TTC549 (cell line): ENCODE results near the gene NRXN2.
"Not testable (repeated sequence)": the region's sequence is repeated elsewhere in the genome, so short reads cannot be mapped to it uniquely, and the experiment has no call there.

Source experiments
- FAIRE-seq: peaks from 2 replicates; lab custom pipeline; 2012; peaks lifted over from hg19 to GRCh38; lab: Jason Lieb, UNC

NRXN2 gene

GRCh38 chr11:64605244-64605560 lies 117.8 kb downstream of the NRXN2 start:
- FAIRE-seq, result no peak

DNA sequence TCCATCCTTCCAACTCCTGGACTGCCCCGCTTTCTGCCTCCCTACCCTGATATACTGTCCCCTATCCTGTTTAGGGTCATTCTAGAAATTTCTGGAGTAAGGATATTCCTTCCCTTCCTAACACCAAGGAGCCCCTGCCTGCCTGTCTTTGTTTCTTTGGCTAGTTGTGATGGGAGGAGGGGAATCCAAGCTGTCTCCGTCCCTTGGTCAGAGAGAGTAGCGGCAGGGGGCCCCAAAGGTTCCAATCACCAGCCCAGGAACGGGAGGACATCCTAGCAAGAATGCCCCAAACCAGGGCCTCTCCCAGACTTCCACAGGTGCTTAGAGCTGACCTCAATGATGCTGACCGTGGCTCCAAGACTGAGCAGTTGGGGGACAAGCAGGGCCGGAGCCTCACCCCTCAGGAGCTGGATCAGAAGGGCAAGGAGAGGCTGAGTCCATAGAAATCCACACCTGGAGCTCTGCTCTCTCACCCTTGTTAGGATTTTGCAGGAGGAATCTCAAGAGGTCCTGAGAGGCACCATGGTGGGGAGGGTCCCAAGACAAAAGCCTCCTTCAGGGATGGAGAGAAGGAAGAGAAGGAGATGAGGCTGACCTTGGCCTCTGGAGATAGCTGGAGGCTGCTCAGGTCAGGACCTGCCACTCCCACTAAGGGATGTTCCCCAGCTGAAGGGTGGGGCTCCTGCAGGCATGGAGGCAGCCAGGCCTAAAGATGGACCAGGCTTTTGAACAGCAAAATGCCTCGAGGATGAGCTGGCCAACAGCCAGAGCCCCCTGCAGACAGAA lies 118.3 kb downstream of the NRXN2 start:
- no peak for FAIRE-seq

DNA sequence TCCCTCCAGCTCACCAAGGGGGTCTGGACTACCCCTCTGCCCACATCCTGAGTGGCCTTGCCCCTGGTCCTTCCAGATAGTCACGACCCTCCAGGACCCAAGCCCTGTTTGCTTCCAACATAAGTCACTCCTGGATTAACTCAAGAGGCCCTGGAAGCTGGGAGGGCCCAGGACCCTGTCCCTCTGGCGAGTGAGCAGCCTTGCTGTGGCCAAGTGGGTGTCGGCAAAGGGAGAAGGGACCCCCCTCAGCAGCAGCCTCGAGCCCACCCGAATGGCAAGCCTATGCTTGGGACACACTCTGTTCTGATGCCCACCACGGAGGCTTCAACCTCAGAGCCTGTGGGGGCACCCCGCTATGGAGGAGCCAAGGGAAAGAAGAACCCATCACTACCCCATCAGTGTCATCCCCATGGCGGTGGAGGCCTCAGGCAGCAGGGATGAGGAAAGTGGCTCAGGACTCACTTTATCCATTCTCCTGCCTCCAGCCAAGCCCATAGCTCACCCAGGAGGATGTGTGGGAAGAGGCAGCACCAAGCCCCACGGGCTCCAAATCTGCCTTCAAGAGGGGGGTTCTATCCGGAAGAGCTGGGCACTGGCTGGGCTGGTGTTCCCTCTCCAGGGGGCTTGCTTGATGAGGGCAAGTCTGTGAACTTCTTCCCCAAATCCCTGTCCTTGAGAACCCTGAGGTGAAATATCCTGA lies 119.4 kb downstream of the NRXN2 start:
- no peak for FAIRE-seq

- no peak for FAIRE-seq
Measured at GRCh38 chr11:64602466-64603070, 120.4 kb downstream of the NRXN2 start.

- FAIRE-seq, result no peak
Measured at GRCh38 chr11:64601605-64602465, 121.2 kb downstream of the NRXN2 start.

GRCh38 chr11:64600281-64600992 lies 122.6 kb downstream of the NRXN2 start:
- FAIRE-seq, result no peak

- no peak for FAIRE-seq
Measured at GRCh38 chr11:64599698-64600211, 123.2 kb downstream of the NRXN2 start.

DNA sequence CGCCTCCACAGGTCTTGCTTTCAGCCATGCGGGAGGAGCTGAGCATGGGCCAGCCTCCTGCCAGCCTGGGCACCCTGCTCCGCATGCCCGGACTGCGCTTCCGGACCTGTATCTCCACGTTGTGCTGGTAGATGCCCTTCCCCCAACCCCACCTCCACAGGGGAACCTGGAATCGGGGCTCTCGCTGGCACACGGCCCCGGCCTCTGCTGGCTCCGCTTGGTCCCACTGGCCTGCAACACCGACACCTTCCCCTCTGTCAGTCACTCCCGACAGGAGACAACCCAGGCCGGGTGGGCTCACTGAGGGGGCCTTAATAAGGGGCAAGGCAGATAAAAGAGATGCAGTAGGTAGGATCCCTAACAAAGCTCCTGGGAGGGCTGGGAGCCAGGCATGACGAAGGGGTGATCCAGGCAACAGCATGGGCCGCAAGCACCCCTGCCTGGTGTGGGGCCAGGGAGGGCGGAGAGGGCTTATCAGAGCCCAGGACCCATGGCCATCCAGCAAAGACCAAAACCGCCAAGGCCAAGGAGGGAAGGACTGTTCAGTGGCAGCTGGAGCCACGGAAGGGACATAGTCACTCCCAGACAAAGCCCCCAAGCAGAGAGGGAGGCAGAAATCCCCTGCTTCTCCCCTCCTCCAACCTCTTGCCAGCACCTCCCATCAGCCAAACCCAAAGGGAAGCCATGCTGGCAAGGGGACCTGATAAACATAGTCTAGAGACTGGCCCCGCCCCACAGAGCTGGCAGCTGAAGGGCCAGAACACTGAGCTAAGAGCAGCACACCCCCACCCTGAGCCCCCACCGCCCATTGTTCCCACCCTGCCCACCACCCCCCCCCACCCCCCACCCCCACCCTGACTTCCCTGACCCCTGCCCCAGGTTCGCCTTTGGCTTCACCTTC lies 124.0 kb downstream of the NRXN2 start:
- no peak for FAIRE-seq

- FAIRE-seq, result no peak
Measured at GRCh38 chr11:64598106-64598796, 124.7 kb downstream of the NRXN2 start.

GRCh38 chr11:64597671-64598101 lies 125.3 kb downstream of the NRXN2 start:
- no peak for FAIRE-seq

DNA sequence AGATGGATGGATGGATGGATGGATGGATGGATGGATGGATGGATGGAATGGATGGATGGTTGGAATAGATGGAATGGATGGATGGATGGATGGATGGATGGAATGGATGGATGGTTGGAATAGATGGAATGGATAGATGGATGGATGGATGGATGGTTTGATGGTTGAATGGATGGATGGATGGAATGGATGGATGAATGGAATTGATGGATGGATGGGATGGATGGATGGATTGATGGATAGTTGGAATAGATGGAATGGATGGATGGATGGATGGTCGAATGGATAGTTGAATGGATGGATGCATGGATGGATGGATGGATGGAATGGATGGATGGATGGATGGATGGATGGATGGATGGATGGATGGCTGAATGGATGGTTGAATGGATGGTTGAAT lies 127.1 kb downstream of the NRXN2 start:
- not testable (repeated sequence) for FAIRE-seq

GRCh38 chr11:64594159-64594939 lies 128.6 kb downstream of the NRXN2 start:
- FAIRE-seq, result no peak

DNA sequence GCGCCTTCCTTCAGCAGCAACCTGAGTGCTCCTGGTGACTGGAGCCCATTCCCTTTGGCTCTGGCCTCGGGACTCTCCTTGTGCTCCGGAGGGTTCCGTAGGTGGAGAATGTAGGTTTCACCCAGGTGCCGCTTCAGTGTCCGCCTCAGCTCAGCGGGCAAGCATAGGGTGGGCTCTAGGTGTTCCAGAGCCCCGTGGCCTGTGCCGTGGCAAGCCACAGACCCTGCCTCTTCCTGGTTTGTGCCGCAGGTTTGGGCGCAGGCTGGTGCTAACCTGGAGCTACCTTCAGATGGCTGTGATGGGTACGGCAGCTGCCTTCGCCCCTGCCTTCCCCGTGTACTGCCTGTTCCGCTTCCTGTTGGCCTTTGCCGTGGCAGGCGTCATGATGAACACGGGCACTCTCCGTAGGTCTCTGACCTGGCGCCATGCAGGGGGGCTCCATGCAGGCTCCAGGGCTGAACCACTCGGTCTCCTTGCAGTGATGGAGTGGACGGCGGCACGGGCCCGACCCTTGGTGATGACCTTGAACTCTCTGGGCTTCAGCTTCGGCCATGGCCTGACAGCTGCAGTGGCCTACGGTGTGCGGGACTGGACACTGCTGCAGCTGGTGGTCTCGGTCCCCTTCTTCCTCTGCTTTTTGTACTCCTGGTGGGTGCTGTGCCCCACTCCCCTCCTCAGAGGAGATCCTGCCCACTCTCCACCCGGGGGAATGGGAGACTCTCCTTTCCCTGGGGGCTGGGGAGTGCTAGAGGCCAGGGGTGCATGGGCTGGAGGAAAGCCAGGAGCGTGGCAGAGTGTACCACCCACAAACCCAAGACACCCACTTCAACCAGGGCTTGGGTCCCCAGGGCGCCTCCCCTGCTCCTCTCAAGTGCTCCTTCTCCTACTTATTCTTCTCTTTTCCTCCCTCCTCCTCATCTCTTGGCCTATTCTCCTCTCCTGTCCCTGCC lies 129.6 kb downstream of the NRXN2 start:
- FAIRE-seq, result no peak

DNA sequence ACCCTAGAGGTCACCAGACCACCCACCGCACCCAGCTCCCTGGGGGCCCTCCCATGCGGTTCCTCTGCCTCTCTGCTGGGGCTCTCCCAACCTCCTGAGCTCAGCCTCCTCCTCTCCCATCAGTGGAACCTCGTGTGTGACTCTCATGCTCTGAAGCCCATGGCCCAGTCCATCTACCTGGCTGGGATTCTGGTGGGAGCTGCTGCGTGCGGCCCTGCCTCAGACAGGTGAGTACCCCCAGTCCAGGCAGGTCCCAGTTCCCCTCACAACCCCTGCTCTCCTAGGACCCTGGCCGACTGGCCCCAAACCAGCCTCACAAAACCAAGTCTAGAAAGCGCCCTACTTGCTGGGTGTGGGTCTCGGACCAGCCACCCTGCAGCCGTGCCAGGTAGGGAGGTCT lies 130.3 kb downstream of the NRXN2 start:
- no peak for FAIRE-seq

- no peak for FAIRE-seq
Measured at GRCh38 chr11:64592234-64592615, 130.8 kb downstream of the NRXN2 start.

GRCh38 chr11:64591257-64592233 lies 131.5 kb downstream of the NRXN2 start:
- no peak for FAIRE-seq

DNA sequence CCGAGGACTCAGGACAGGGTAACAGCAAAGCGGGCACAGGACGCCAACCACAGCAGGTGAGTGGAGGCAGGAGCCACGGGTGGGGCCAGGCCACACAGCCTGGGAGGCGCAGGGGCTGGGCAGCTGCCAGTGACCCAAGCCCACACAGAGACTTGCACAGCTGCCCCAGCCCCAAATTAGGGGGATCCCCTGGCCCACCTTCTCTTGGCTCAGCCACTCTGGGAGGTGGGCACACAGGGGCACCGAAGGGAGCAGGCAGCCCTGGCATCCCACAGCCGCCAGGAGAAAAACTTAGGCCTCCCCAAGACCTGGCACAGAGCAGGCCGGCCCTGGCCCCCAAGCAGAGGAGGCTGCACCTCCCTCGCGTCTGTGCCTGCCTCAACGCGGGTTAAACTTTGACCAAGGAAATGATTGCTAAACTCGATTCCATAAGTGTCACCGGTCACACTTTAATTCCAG lies 132.2 kb downstream of the NRXN2 start, which contains the start of gene SLC22A12:
Gene SLC22A12 (plus strand): TSS at position 458 of the 459 bp plus-strand sequence. CDS start 337 bp downstream, outside the sequence.
- FAIRE-seq, result no peak
